ENCODE data around the gene PLPP1. TPM values are rescaled to one million over a fixed set of nuclear protein-coding genes. Genes with fewer than 3 reads are reported as not detected.

PLPP1 gene
- total RNA-seq, 1 donor from 2014 or later, result 23.9 TPM

GRCh38 chr5:55427157-55427556, 107.6 kb downstream of the PLPP1 start:
- H3K36me3 Mint-ChIP-seq, result peaks cover 67% of the 10 kb centered on the region
- Histone ChIP-seq H3K27ac (no peak overlapping the region), H3K9ac (no peak overlapping the region), H4K20me1 (ENCODE audit: low read depth) (no peaks in the 10 kb centered on the region), H3K9me3 (ENCODE audit: low read depth) (no peaks in the 10 kb centered on the region), H3K36me3 (peaks cover 7% of the 10 kb centered on the region), H3F3A (ENCODE audit: low read depth) (no peaks in the 10 kb centered on the region), H3K27me3 (no peaks in the 10 kb centered on the region), H2AFZ (replicated peaks) (no peak overlapping the region), H3K4me2 (no peak overlapping the region), H3K4me3 (no peak overlapping the region), H3K79me2 (ENCODE audit: low read depth) (no peaks in the 10 kb centered on the region), H3K4me1 (no peaks in the 10 kb centered on the region)
- TF ChIP-seq CTCF (IDR thresholded peaks at IDR 0.05), result no peak
- TF ChIP-seq EZH2 (IDR thresholded peaks at IDR 0.05), result no peak
- no peak for TF ChIP-seq EZH2phosphoT487 (IDR thresholded peaks at IDR 0.05)
- H3K4me1 Mint-ChIP-seq, result no peaks in the 10 kb centered on the region
- DNase-seq (ENCODE audit: low spot score), result no peak
- no peaks in the 10 kb centered on the region for H3K27me3 Mint-ChIP-seq (ENCODE audit: insufficient read depth, low read depth)
- no peak overlapping the region for H3K27ac Mint-ChIP-seq
- H3K4me3 Mint-ChIP-seq, result no peak overlapping the region
- H3K9me3 Mint-ChIP-seq, result peaks cover 26% of the 10 kb centered on the region

DNA sequence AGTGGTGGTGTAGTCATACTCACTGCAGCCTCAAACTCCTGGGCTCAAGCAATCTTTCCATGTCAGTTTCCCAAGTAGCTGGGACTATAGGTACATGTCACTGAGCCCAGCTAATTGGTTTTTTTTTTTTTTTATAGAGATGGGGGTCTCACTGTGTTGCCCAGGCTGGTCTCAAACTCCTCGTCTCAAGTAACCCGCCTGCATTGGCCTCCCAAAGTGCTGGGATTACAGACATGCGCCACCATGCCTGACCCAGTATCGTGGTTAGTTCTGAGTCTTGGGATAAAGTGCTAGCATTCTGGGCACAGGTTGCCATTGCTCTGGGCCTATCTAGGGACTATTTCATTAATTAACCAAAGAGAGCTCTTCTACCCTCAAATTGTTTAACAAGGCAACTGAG, 108.3 kb downstream of the PLPP1 start:
- H3K9ac ChIP-seq, result no peak overlapping the region
- no peak for TF ChIP-seq EZH2phosphoT487 (IDR thresholded peaks at IDR 0.05)
- TF ChIP-seq CTCF (IDR thresholded peaks at IDR 0.05), result no peak
- TF ChIP-seq EZH2 (IDR thresholded peaks at IDR 0.05), result no peak
- H3K36me3 ChIP-seq, result peaks cover 7% of the 10 kb centered on the region
- H3K4me3 Mint-ChIP-seq, result no peak overlapping the region
- H3K27ac ChIP-seq, result no peak overlapping the region
- no peaks in the 10 kb centered on the region for H3F3A ChIP-seq (ENCODE audit: low read depth)
- no peak overlapping the region for H3K27ac Mint-ChIP-seq
- H4K20me1 ChIP-seq (ENCODE audit: low read depth), result no peaks in the 10 kb centered on the region
- H3K27me3 Mint-ChIP-seq (ENCODE audit: insufficient read depth, low read depth), result no peaks in the 10 kb centered on the region
- H3K4me1 Mint-ChIP-seq, result no peaks in the 10 kb centered on the region
- H3K27me3 ChIP-seq, result no peaks in the 10 kb centered on the region
- H3K9me3 ChIP-seq (ENCODE audit: low read depth), result no peaks in the 10 kb centered on the region
- no peak overlapping the region for H3K4me2 ChIP-seq
- peaks cover 62% of the 10 kb centered on the region for H3K36me3 Mint-ChIP-seq
- H3K79me2 ChIP-seq (ENCODE audit: low read depth), result no peaks in the 10 kb centered on the region
- H2AFZ ChIP-seq (replicated peaks), result no peak overlapping the region
- DNase-seq (ENCODE audit: low spot score), result no peak
- no peaks in the 10 kb centered on the region for H3K4me1 ChIP-seq
- peaks cover 21% of the 10 kb centered on the region for H3K9me3 Mint-ChIP-seq
- H3K4me3 ChIP-seq, result no peak overlapping the region

- H3K4me3 Mint-ChIP-seq, result no peak overlapping the region
- no peaks in the 10 kb centered on the region for H3K9me3 Mint-ChIP-seq
- H3K27ac ChIP-seq, result no peak overlapping the region
- no peak overlapping the region for H3K27ac Mint-ChIP-seq
- no peak for TF ChIP-seq EZH2 (IDR thresholded peaks at IDR 0.05)
- no peak for TF ChIP-seq CTCF (IDR thresholded peaks at IDR 0.05)
- TF ChIP-seq EZH2phosphoT487 (IDR thresholded peaks at IDR 0.05), result no peak
- H4K20me1 ChIP-seq (ENCODE audit: low read depth), result no peaks in the 10 kb centered on the region
- no peak overlapping the region for H2AFZ ChIP-seq (replicated peaks)
- no peaks in the 10 kb centered on the region for H3K27me3 ChIP-seq
- H3K4me3 ChIP-seq, result no peak overlapping the region
- no peaks in the 10 kb centered on the region for H3K36me3 ChIP-seq
- no peaks in the 10 kb centered on the region for H3K27me3 Mint-ChIP-seq (ENCODE audit: insufficient read depth, low read depth)
- no peak overlapping the region for H3K4me2 ChIP-seq
- no peaks in the 10 kb centered on the region for H3F3A ChIP-seq (ENCODE audit: low read depth)
- H3K79me2 ChIP-seq (ENCODE audit: low read depth), result no peaks in the 10 kb centered on the region
- no peaks in the 10 kb centered on the region for H3K4me1 ChIP-seq
- H3K9me3 ChIP-seq (ENCODE audit: low read depth), result no peaks in the 10 kb centered on the region
- H3K36me3 Mint-ChIP-seq, result peaks cover 20% of the 10 kb centered on the region
- no peak for DNase-seq (ENCODE audit: low spot score)
- peaks cover 4% of the 10 kb centered on the region for H3K4me1 Mint-ChIP-seq
- no peak overlapping the region for H3K9ac ChIP-seq
These were observed 113.7 kb downstream of the PLPP1 start for GRCh38 chr5:55421074-55421529.
